CD14-positive monocyte (primary cell): ENCODE measurements around the gene NDFIP1. TPM values are rescaled to one million over a fixed set of nuclear protein-coding genes. Genes with fewer than 3 reads are reported as not detected.

Experiments used
- DNase-seq, 3 donors: peaks; one replicate each; pipeline ENCODE4 v3.0.0-alpha.2; 2011 to 2022
- H2AFZ ChIP-seq: 2 replicates; pipeline ENCODE4 v1.6.0; 2012; ENCODE audit warnings: mild to moderate bottlenecking, low read depth, low read length, inconsistent platforms; ENCODE audit not compliant: insufficient read depth, poor library complexity, severe bottlenecking
- H3K27ac ChIP-seq, 2 donors: 1 replicate in 1 of 2; 2 replicates in 1 of 2; pipeline ENCODE4 v1.5.1; 2012 to 2013; ENCODE audit warnings: low read length in 2 of 2, control low read depth in 1 of 2, inconsistent platforms in 1 of 2, low read depth in 1 of 2, mild to moderate bottlenecking in 1 of 2
- H3K27me3 ChIP-seq, 2 donors: one replicate each; pipeline versions ENCODE4 v1.6.0 to v1.6.1; 2011 to 2013; ENCODE audit warnings: low read length in 2 of 2; ENCODE audit not compliant: control insufficient read depth in 2 of 2, insufficient read depth in 2 of 2
- H3K36me3 ChIP-seq, 2 donors: replicated peaks in 1 of 2; 1 replicate in 1 of 2; 2 replicates in 1 of 2; pipeline versions ENCODE4 v1.5.1 to v1.6.1; 2012 to 2013; ENCODE audit warnings: low read length in 2 of 2, control low read depth in 1 of 2, inconsistent platforms in 1 of 2, mild to moderate bottlenecking in 1 of 2; ENCODE audit not compliant: insufficient read depth in 2 of 2, control insufficient read depth in 1 of 2
- H3K4me1 ChIP-seq, 2 donors: 1 replicate in 1 of 2; 2 replicates in 1 of 2; pipeline versions ENCODE4 v1.5.1 to v1.6.1; 2012 to 2013; ENCODE audit warnings: low read length in 2 of 2, control low read depth in 1 of 2, inconsistent platforms in 1 of 2, mild to moderate bottlenecking in 1 of 2, moderate library complexity in 1 of 2; ENCODE audit not compliant: insufficient read depth in 2 of 2, control insufficient read depth in 1 of 2
- H3K4me2 ChIP-seq: replicated peaks from 2 replicates; pipeline ENCODE3; 2012; ENCODE audit warnings: low read length, moderate library complexity, mild to moderate bottlenecking; ENCODE audit not compliant: poor library complexity, severe bottlenecking; ENCODE audit errors: extremely low read depth
- H3K4me3 ChIP-seq, 3 experiments: fragments of 200-600 bp in 1 of 3; sonication (generic) in 1 of 3; replicated peaks in 1 of 3; 1 replicate in 2 of 3; 2 replicates in 1 of 3; pipeline ENCODE4 v1.5.1; 2011 to 2013; ENCODE audit warnings: low read length in 3 of 3, mild to moderate bottlenecking in 3 of 3, control low read depth in 2 of 3, low read depth in 2 of 3, inconsistent platforms in 1 of 3, moderate library complexity in 1 of 3
- H3K79me2 ChIP-seq: 2 replicates; pipeline ENCODE4 v1.6.0; 2012; ENCODE audit warnings: mild to moderate bottlenecking, control low read depth, inconsistent platforms, low read length, moderate library complexity; ENCODE audit not compliant: insufficient read depth
- H3K9ac ChIP-seq: 2 replicates; pipeline ENCODE4 v1.6.0; 2017; ENCODE audit warnings: low read length, mild to moderate bottlenecking; ENCODE audit not compliant: insufficient read depth, poor library complexity, severe bottlenecking
- H3K9me3 ChIP-seq, 2 donors: replicated peaks in 1 of 2; 1 replicate in 1 of 2; 2 replicates in 1 of 2; pipeline versions ENCODE4 v1.5.1 to v1.6.1; 2012 to 2013; ENCODE audit warnings: low read length in 2 of 2, control low read depth in 1 of 2; ENCODE audit not compliant: control insufficient read depth in 1 of 2, insufficient read depth in 1 of 2
- H4K20me1 ChIP-seq: 2 replicates; pipeline ENCODE4 v1.6.0; 2012; ENCODE audit warnings: mild to moderate bottlenecking, low read length, control low read depth, moderate library complexity; ENCODE audit not compliant: insufficient read depth
- H3K27ac Mint-ChIP-seq, 7 donors: one replicate each; pipeline ENCODE4 v1.8.0; 2020; ENCODE audit warnings: mild to moderate bottlenecking in 7 of 7, mixed read lengths in 7 of 7, moderate library complexity in 6 of 7, inconsistent platforms in 2 of 7
- H3K27me3 Mint-ChIP-seq, 3 donors: one replicate each; pipeline ENCODE4 v1.8.0; 2021 to 2022; ENCODE audit warnings: low read depth in 3 of 3, mild to moderate bottlenecking in 3 of 3, mixed read lengths in 3 of 3, moderate library complexity in 3 of 3, inconsistent platforms in 1 of 3
- H3K36me3 Mint-ChIP-seq, 2 donors: one replicate each; pipeline ENCODE4 v1.8.0; 2020; ENCODE audit warnings: mixed read lengths in 2 of 2, inconsistent platforms in 1 of 2, mild to moderate bottlenecking in 1 of 2
- H3K4me1 Mint-ChIP-seq: one replicate; pipeline ENCODE4 v1.8.0; 2020; ENCODE audit warnings: mild to moderate bottlenecking, mixed read lengths
- H3K4me3 Mint-ChIP-seq, 2 donors: one replicate each; pipeline ENCODE4 v1.8.0; 2020; ENCODE audit warnings: mild to moderate bottlenecking in 2 of 2, mixed read lengths in 2 of 2, moderate library complexity in 1 of 2
- H3K9me3 Mint-ChIP-seq, 7 donors: one replicate each; pipeline ENCODE4 v1.8.0; 2020 to 2022; ENCODE audit warnings: mixed read lengths in 7 of 7, mild to moderate bottlenecking in 6 of 7, moderate library complexity in 6 of 7, inconsistent platforms in 2 of 7
- CTCF ChIP-seq: fragments of 200-600 bp; IDR thresholded peaks from one replicate; pipeline ENCODE4 v1.8.0; 2022; ENCODE audit warnings: antibody characterized with exemption, mild to moderate bottlenecking
- whole genome bisulfite sequencing: methylation state at CpG from one replicate; pipeline ENCODE4 v1.1.5; 2013; ENCODE audit warnings: missing lambda C conversion rate; ENCODE audit not compliant: insufficient coverage; 5-methylcytosine and 5-hydroxymethylcytosine counted together
- intact Hi-C, 2 donors: fragments of 100-400 bp; cut with micrococcal nuclease; formaldehyde crosslinking; loops; one replicate each; pipeline versions ENCODE4 v1.15.0 to v1.15.1; 2023
- polyA plus RNA-seq, 3 donors: library from polyadenylated mRNA; depleted of rRNA in 1 of 3; unstranded in 2 of 3; stranded (reverse) in 1 of 3; fragments of 300-500 nt in 2 of 3; fragments of >200 nt in 1 of 3; fragmentation: Illumina TruSeq in 2 of 3; gene quantifications; 1 replicate in 2 of 3; 2 replicates in 1 of 3; pipeline ENCODE4 v1.2.3, GENCODE V29; 2012 to 2021

The NDFIP1 gene
- polyA plus RNA-seq, 3 donors: 18.4 to 44.4 (median 44.0) TPM

- peaks cover 43 to 55% of the 10 kb centered on the region in 2 donors for H3K36me3 Mint-ChIP-seq
Measured at GRCh38 chr5:142141463-142141862, 32.9 kb downstream of the NDFIP1 start.

GRCh38 chr5:142143878-142144277 lies 35.3 kb downstream of the NDFIP1 start:
- Histone ChIP-seq H2AFZ (no peak overlapping the region), H3K79me2 (no peaks in the 10 kb centered on the region), H3K4me3 (no peak overlapping the region), H3K27me3 (no peaks in the 10 kb centered on the region), H3K9ac (no peak overlapping the region), H4K20me1 (peaks cover 11% of the 10 kb centered on the region), H3K4me1 (no peaks in the 10 kb centered on the region), H3K9me3 (no peaks in the 10 kb centered on the region), H3K27ac (no peak overlapping the region), H3K36me3 (peaks cover 61 to 92% of the 10 kb centered on the region in 2 donors), H3K4me2 (no peak overlapping the region)
- Mint-ChIP-seq H3K27ac (no peak overlapping the region), H3K27me3 (no peaks in the 10 kb centered on the region), H3K9me3 (no peaks in the 10 kb centered on the region), H3K4me3 (no peak overlapping the region), H3K36me3 (peaks cover 48 to 57% of the 10 kb centered on the region in 2 donors), H3K4me1 (no peaks in the 10 kb centered on the region)
- intact Hi-C loops: loop anchor here (1.0 to 10.0 kb wide), 3 partner anchors 149 to 449 kb away; no protein-coding TSS in a partner anchor
- WGBS: no CpG with 5 or more reads among the region's 3 CpGs
- DNase-seq: peak; percentile 27 to 40 (median 31)
- TF ChIP-seq CTCF: peak; percentile 76

More at GRCh38 chr5:142141463-142141862, 32.9 kb downstream of the NDFIP1 start:
- Histone ChIP-seq H3K9me3 (no peaks in the 10 kb centered on the region), H3K9ac (no peak overlapping the region), H3K4me2 (no peak overlapping the region), H3K27ac (no peak overlapping the region), H2AFZ (no peak overlapping the region), H3K27me3 (no peaks in the 10 kb centered on the region), H3K4me1 (no peaks in the 10 kb centered on the region), H3K4me3 (no peak overlapping the region), H4K20me1 (peaks cover 11% of the 10 kb centered on the region), H3K36me3 (peaks cover 57 to 91% of the 10 kb centered on the region in 2 donors), H3K79me2 (no peaks in the 10 kb centered on the region)
- Mint-ChIP-seq H3K4me3 (no peak overlapping the region), H3K27me3 (no peaks in the 10 kb centered on the region), H3K9me3 (no peaks in the 10 kb centered on the region), H3K27ac (no peak overlapping the region), H3K4me1 (no peaks in the 10 kb centered on the region)
- no peak for DNase-seq
- TF ChIP-seq CTCF: no peak
- intact Hi-C loops: loop anchor here (10.0 kb wide), 1 partner anchor 447 kb away; no protein-coding TSS in a partner anchor
